GM12875 (cell line): ENCODE data around the gene PSD.
A peak's percentile ranks its signal among the peaks of the same experiment; 100 is the strongest.

Source experiments
- H3K4me3 ChIP-seq: one replicate; pipeline ENCODE4 v1.5.1; 2011; ENCODE audit warnings: low read depth, low read length, control low read depth
- TF ChIP-seq, protein P1 (sequence below): IDR thresholded peaks from 2 replicates; pipeline ENCODE4 v1.5.1; 2011; ENCODE audit warnings: low read depth, mild to moderate bottlenecking, control low read depth, inconsistent platforms, low read length, moderate library complexity, borderline replicate concordance; ENCODE audit not compliant: insufficient read depth

PSD gene

DNA sequence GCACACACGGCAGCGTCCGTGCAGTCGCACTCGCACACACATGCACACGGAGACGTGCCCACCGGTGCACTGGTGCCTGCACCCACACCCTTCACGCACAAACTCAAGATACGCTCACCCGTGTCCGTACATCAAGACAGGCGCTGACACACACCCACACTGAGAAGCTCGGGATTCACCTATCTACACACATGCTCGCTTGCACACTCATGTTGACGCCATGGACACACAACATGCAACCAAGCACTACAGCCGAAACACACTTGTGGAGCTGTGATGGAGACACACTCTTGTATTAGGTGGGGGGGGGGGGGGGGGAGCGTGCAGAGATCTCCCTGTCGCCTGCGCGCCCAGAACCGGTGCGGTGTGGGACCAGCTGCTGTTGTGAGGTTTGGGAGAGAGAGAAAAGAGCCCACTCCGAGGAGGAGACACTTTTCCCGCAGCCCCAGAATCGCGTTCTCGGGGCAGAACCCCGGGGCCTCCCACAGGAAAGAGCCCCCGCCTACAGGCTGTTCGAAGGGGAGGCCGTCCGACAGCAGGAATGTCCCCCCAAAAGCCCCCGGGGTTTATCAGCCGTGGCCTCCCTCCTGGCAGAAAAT, 23.7 kb downstream of the PSD start:
- TF ChIP-seq, protein P1, sequence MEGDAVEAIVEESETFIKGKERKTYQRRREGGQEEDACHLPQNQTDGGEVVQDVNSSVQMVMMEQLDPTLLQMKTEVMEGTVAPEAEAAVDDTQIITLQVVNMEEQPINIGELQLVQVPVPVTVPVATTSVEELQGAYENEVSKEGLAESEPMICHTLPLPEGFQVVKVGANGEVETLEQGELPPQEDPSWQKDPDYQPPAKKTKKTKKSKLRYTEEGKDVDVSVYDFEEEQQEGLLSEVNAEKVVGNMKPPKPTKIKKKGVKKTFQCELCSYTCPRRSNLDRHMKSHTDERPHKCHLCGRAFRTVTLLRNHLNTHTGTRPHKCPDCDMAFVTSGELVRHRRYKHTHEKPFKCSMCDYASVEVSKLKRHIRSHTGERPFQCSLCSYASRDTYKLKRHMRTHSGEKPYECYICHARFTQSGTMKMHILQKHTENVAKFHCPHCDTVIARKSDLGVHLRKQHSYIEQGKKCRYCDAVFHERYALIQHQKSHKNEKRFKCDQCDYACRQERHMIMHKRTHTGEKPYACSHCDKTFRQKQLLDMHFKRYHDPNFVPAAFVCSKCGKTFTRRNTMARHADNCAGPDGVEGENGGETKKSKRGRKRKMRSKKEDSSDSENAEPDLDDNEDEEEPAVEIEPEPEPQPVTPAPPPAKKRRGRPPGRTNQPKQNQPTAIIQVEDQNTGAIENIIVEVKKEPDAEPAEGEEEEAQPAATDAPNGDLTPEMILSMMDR, result no peak
- H3K4me3 ChIP-seq, result peak overlapping the region; percentile 70

DNA sequence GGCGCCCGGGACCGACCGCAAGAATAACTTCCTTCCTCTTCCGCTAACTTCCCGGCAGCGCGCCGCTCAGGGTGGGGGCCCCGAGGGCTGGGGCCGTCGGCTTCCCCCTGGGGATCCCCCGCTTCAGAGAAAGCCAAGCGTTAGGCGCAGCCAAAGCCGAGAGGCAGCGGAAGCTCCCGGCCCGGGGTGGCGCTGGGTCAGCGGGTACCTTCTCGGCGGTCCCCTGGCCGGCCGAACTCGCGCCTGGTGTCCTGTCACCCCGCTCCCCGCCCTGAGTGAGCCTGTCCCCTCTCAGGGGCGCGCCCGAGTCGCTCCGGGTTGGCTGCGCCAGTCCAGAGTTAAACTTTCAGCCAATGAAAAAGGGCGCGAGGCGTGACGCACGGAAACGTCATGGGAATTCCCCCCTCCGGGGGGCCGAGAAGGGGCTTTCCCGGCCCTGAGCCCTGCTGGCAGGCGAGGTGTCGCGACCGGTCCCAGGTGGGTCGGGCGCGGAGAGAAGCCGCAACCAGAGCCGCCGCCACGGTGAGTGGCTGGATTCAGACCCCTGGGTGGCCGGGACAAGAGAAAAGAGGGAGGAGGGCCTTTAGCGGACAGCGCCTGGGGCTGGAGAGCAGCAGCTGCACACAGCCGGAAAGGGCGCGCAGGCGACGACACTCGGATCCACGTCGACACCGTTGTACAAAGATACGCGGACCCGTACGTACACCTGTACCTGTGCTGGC, 24.3 kb downstream of the PSD start:
- TF ChIP-seq, protein P1, result no peak; the same call in 1 of the 2 replicates

DNA sequence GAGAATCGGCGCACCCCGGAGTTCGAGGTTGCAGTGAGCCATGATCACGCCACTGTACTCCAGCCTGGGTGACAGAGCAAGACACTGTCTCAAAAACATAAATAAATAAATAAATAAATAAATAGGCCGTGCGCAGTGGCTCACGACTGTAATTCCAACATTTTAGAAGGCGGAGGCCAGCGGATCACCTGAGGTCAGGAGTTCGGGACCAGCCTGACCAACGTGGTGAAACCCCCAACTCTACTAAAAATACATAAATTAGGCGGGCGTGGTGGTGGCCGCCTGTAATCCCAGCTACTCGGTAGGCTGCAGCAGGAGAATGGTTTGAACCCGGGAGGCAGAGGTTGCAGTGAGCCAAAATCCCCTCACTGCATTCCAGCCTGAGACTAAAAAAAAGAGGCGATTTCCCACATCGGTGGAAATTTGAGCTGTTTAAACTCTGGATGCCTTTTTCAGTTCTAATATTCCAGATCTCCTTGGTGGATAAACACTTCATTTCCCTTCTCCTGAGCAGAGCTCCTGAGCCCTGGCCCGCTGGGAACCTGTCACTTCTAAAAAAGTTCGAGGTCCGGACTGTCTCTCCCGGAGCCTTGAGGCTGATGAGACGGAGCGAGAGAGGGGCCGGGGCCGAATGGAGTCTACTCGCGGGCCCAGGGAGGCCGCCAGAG, 25.0 kb downstream of the PSD start:
- TF ChIP-seq, protein P1, result peak; percentile 84; the same call in 1 of the 2 replicates
- peak overlapping the region; percentile 70 for H3K4me3 ChIP-seq

More for the DNA sequence above, 24.3 kb downstream of the PSD start:
- peak overlapping the region; percentile 70 for H3K4me3 ChIP-seq

DNA sequence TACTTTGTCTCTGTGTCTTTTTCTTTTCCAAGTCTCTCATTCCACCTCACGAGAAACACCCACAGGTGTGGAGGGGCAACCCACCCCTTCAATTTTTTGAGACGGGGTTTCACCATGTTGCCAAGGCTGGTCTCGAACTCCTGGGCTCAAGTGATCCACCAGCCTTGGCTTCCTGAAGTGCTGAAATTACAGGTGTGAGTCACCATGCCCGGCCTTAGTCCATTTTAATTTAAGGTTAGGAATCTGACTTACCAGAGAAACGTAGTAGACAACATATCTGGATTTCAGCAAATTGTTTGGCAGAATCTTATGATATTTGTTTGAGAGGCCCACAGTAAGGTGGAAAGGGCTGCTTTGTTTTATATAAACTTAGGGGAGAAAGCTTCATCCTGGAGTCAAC, 26.3 kb downstream of the PSD start:
- H3K4me3 ChIP-seq, result no peak overlapping the region
- TF ChIP-seq, protein P1, result no peak

- H3K4me3 ChIP-seq, result no peak overlapping the region
- TF ChIP-seq, protein P1, result no peak
Observed at GRCh38 chr10:102389894-102390293, 28.7 kb downstream of the PSD start.

DNA sequence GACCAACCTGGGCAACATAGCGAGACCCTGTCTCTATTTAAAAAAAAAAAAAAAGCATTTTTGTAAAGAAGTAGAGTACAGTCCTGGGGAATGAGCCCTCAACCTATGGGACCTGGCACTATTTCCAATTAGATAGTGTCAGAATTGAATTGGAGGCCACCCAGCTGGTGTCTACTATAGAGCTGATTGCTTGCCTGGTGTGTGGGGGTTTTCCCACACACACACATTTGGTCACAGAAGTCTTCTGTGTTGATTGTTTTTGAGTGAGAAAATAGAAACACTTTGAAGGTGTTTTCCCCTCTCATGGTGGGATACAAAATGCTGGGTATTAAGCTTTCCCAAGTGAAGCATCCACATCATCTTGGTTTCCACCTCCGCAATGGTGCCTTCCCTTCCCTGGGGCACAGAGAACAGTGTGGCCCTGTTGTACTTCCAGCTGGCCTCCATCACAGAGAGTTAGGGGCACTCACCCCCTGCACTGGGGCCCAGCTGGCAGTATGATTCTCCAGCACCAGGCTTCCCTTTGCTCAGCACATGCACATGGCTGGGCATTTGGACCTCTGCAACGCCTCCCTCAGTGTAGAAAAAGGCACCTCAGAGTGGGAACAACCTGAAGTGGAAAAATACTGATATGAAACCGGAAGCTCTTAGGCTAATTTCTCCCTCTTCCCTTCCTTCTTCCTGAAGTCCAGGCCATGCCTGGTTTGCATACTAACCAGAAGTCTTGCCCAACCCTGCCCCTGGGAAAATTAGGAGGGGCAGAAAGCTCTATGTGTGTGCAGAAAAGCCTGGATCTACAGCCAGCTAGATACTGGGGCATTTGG, 33.8 kb downstream of the PSD start:
- TF ChIP-seq, protein P1, result no peak

More for the DNA sequence above, 33.8 kb downstream of the PSD start:
- H3K4me3 ChIP-seq, result no peak overlapping the region
